IMR-90 (cell line): ENCODE data around the gene STAT3. TPM values are rescaled to one million over a fixed set of nuclear protein-coding genes. Genes with fewer than 3 reads are reported as not detected.

Experiments used
- ATAC-seq: fragments of 200-7000 bp; cut with Tn5 transposase; 2 replicates; pipeline ENCODE4 v1.9.1; 2020; ENCODE audit warnings: low read depth, mild to moderate bottlenecking, moderate library complexity
- BruUV-seq: library from RNA; stranded (reverse); fragments of 400-500 nt; replicated peaks from 2 replicates; lab custom pipeline; 2021; lab: Mats Ljungman, UMichigan
- CTCF ChIA-PET: fragments of 300-600 bp; formaldehyde crosslinking; extraction: SDS; loops from one replicate; lab custom pipeline; 2021; ENCODE audit warnings: antibody characterized with exemption; lab: Yijun Ruan, JAX
- POLR2A ChIA-PET: fragments of 300-600 bp; sonication (Branson Sonifier 250); formaldehyde crosslinking; loops from one replicate; lab custom pipeline; 2022; ENCODE audit warnings: antibody characterized with exemption; ENCODE audit not compliant: unreplicated experiment; lab: Charles Lee
- DNase-seq: peaks from one replicate; pipeline ENCODE4 v3.0.0; 2013
- H2AFZ ChIP-seq: replicated peaks from 2 replicates; pipeline ENCODE3; 2013; ENCODE audit warnings: low read length, mild to moderate bottlenecking; ENCODE audit not compliant: poor library complexity
- H2AK5ac ChIP-seq: 2 replicates; pipeline ENCODE4 v1.6.1; 2013; ENCODE audit warnings: low read depth, low read length, inconsistent platforms
- H2AK9ac ChIP-seq: replicated peaks from 2 replicates; pipeline ENCODE3; 2013; ENCODE audit warnings: mild to moderate bottlenecking, low read depth, low read length, moderate library complexity; ENCODE audit not compliant: poor library complexity
- H2BK120ac ChIP-seq: 2 replicates; pipeline ENCODE4 v1.6.1; 2013; ENCODE audit warnings: low read depth, low read length, inconsistent platforms
- H2BK15ac ChIP-seq: 3 replicates; pipeline ENCODE4 v1.6.1; 2013; ENCODE audit warnings: low read depth, low read length, inconsistent platforms
- H2BK20ac ChIP-seq: 2 replicates; pipeline ENCODE4 v1.6.1; 2013; ENCODE audit warnings: low read depth, mild to moderate bottlenecking, inconsistent platforms, low read length, moderate library complexity
- H2BK5ac ChIP-seq: 2 replicates; pipeline ENCODE4 v1.6.1; 2013; ENCODE audit warnings: mild to moderate bottlenecking, low read depth, low read length, inconsistent platforms; ENCODE audit not compliant: poor library complexity, severe bottlenecking
- H3K14ac ChIP-seq: replicated peaks from 2 replicates; pipeline ENCODE4 v1.6.1; 2013; ENCODE audit warnings: low read depth, low read length, inconsistent platforms
- H3K18ac ChIP-seq: 2 replicates; pipeline ENCODE4 v1.6.1; 2013; ENCODE audit warnings: low read depth, low read length, control low read depth
- H3K23ac ChIP-seq: 2 replicates; pipeline ENCODE4 v1.6.1; 2013; ENCODE audit warnings: low read depth, low read length, inconsistent platforms
- H3K27ac ChIP-seq: 2 replicates; pipeline ENCODE4 v1.5.1; 2013; ENCODE audit warnings: mild to moderate bottlenecking, control low read depth, low read length; ENCODE audit not compliant: insufficient read depth
- H3K27me3 ChIP-seq: 2 replicates; pipeline ENCODE4 v1.6.1; 2013; ENCODE audit warnings: low read length; ENCODE audit not compliant: control insufficient read depth, insufficient read depth
- H3K36me3 ChIP-seq: 2 replicates; pipeline ENCODE4 v1.6.1; 2013; ENCODE audit warnings: low read length, mixed read lengths; ENCODE audit not compliant: control insufficient read depth, insufficient read depth
- H3K4ac ChIP-seq: 2 replicates; pipeline ENCODE4 v1.6.1; 2013; ENCODE audit warnings: low read depth, low read length, inconsistent platforms
- H3K4me1 ChIP-seq: 2 replicates; pipeline ENCODE4 v1.6.1; 2013; ENCODE audit warnings: low read length, mixed read lengths; ENCODE audit not compliant: control insufficient read depth, insufficient read depth
- H3K4me2 ChIP-seq: 2 replicates; pipeline ENCODE4 v1.6.1; 2013; ENCODE audit warnings: low read depth, mild to moderate bottlenecking, control low read depth, low read length, moderate library complexity
- H3K4me3 ChIP-seq: 2 replicates; pipeline ENCODE4 v1.5.1; 2013; ENCODE audit warnings: low read depth, mild to moderate bottlenecking, control low read depth, low read length, moderate library complexity; ENCODE audit not compliant: insufficient read depth
- H3K56ac ChIP-seq: 2 replicates; pipeline ENCODE4 v1.6.1; 2013; ENCODE audit warnings: low read length, inconsistent platforms; ENCODE audit not compliant: insufficient read depth; ENCODE audit errors: extremely low read depth
- H3K79me1 ChIP-seq, 2 experiments: 2 replicates each; pipeline ENCODE4 v1.6.1; 2013; ENCODE audit warnings: low read length in 2 of 2, inconsistent platforms in 1 of 2, low read depth in 1 of 2
- H3K9ac ChIP-seq: 2 replicates; pipeline ENCODE4 v1.6.1; 2013; ENCODE audit warnings: low read depth, low read length, control low read depth
- H3K9me1 ChIP-seq: 2 replicates; pipeline ENCODE4 v1.6.1; 2013; ENCODE audit warnings: low read length, inconsistent platforms; ENCODE audit not compliant: insufficient read depth
- H3K9me3 ChIP-seq: 2 replicates; pipeline ENCODE4 v1.6.1; 2013; ENCODE audit warnings: low read length; ENCODE audit not compliant: control insufficient read depth, insufficient read depth
- H4K20me1 ChIP-seq: 2 replicates; pipeline ENCODE4 v1.6.1; 2013; ENCODE audit warnings: low read length, inconsistent platforms; ENCODE audit not compliant: insufficient read depth
- H4K5ac ChIP-seq: 2 replicates; pipeline ENCODE4 v1.6.1; 2013; ENCODE audit warnings: mild to moderate bottlenecking, low read depth, low read length, control low read depth
- H4K8ac ChIP-seq, 2 experiments: 2 replicates each; pipeline ENCODE4 v1.6.1; 2013; ENCODE audit warnings: low read depth in 2 of 2, low read length in 2 of 2, control low read depth in 1 of 2, inconsistent platforms in 1 of 2
- H4K91ac ChIP-seq: 2 replicates; pipeline ENCODE4 v1.6.1; 2013; ENCODE audit warnings: low read depth, low read length, inconsistent platforms; ENCODE audit not compliant: insufficient read depth
- BHLHE40 ChIP-seq: fragments of 150-350 bp; IDR thresholded peaks from 2 replicates; pipeline ENCODE4 v1.6.1; 2016; ENCODE audit warnings: mild to moderate bottlenecking, low read depth, low read length
- CTCF ChIP-seq: conservative IDR thresholded peaks from 2 replicates; pipeline ENCODE4 v1.5.1; 2012; ENCODE audit warnings: mild to moderate bottlenecking, low read depth, low read length, improper control_type of control experiment
- FOS ChIP-seq: fragments of 150-350 bp; IDR thresholded peaks from 2 replicates; pipeline ENCODE4 v1.6.1; 2016; ENCODE audit warnings: low read depth, low read length
- MAFK ChIP-seq: IDR thresholded peaks from 2 replicates; pipeline ENCODE4 v1.6.1; 2012; ENCODE audit warnings: low read depth, low read length, improper control_type of control experiment
- MAZ ChIP-seq: IDR thresholded peaks from 2 replicates; pipeline ENCODE4 v1.6.1; 2012; ENCODE audit warnings: low read depth, mild to moderate bottlenecking, low read length, improper control_type of control experiment, moderate library complexity, borderline replicate concordance
- POLR2A ChIP-seq: IDR thresholded peaks from 2 replicates; pipeline ENCODE4 v1.6.1; 2012; ENCODE audit warnings: mild to moderate bottlenecking, low read depth, low read length
- RAD21 ChIP-seq: IDR thresholded peaks from 2 replicates; pipeline ENCODE4 v1.6.1; 2012; ENCODE audit warnings: low read length, improper control_type of control experiment
- RCOR1 ChIP-seq: IDR thresholded peaks from 2 replicates; pipeline ENCODE4 v1.6.1; 2012; ENCODE audit warnings: mild to moderate bottlenecking, low read length, improper control_type of control experiment; ENCODE audit not compliant: insufficient replicate concordance
- SMC3 ChIP-seq: fragments of 150-350 bp; IDR thresholded peaks from 2 replicates; pipeline ENCODE4 v1.6.1; 2016; ENCODE audit warnings: low read depth, mild to moderate bottlenecking, antibody characterized with exemption, low read length, moderate library complexity
- USF2 ChIP-seq: fragments of 150-350 bp; IDR thresholded peaks from 2 replicates; pipeline ENCODE4 v1.6.1; 2017; ENCODE audit warnings: mild to moderate bottlenecking, antibody characterized with exemption, low read length, low read depth
- WGBS, 2 experiments: methylation state at CpG; one replicate each; pipeline versions ENCODE4 v1.1.5 to v1.1.7; 2013; ENCODE audit warnings: missing lambda C conversion rate in 2 of 2; ENCODE audit not compliant: insufficient read length in 1 of 2; ENCODE audit errors: extremely low coverage in 2 of 2; 5-methylcytosine and 5-hydroxymethylcytosine counted together
- dilution Hi-C: fragments of 300-500 bp; cut with HindIII; formaldehyde crosslinking; loops from one replicate; pipeline ENCODE4 v1.14.3; 2018; ENCODE audit warnings: low sequenced_read_pairs; ENCODE audit not compliant: unreplicated experiment
- in situ Hi-C: fragments of 300-500 bp; cut with MboI; formaldehyde crosslinking; loops from 3 replicates; pipeline ENCODE4 v1.14.3; 2019; ENCODE audit warnings: low sequenced_read_pairs, inconsistent platforms, mixed read lengths
- intact Hi-C: fragments of 100-400 bp; cut with micrococcal nuclease; formaldehyde crosslinking; loops from 2 replicates; pipeline ENCODE4 v1.10.0; 2022
- polyA plus RNA-seq, 3 experiments: library from polyadenylated mRNA; depleted of rRNA; stranded (reverse); fragments of >200 nt; gene quantifications; 2 replicates each; pipeline ENCODE4 v1.2.3, GENCODE V29; 2012; ENCODE audit warnings: low replicate concordance in 1 of 3
- total RNA-seq: library from RNA; depleted of rRNA; stranded (reverse); fragments of >200 nt; gene quantifications from 2 replicates; pipeline ENCODE4 v1.2.3, GENCODE V29; 2012

The STAT3 gene
- total and polyA plus RNA-seq, 2 of the 4 experiments (the other 2 are of a cell fraction) = 47.2 to 66.3 TPM

DNA sequence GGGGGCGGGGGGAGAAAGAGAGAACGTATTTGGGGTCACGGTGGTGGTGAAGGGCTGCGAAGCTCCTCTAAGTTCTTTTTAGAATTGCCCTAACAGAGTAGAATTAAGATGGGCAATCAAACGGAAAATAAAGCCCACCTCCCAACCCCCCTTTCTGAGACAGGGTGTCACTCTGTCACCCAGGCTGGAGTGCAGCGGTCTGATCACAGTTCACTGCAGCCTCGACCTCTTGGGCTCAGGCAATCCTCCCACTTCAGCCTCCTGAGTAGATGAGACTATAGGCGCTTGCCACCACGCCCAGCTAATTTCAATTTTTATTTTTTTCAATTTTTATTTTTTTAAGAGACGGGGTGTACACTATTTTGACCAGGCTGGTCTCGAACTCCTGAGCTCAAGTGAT, 35.5 kb upstream of the STAT3 start:
- Histone ChIP-seq H2AFZ (peak overlapping the region; percentile 71), H3K18ac (peak overlapping the region; percentile 36), H3K36me3 (peaks cover 6% of the 10 kb centered on the region), H3K9me1 (no peaks in the 10 kb centered on the region; the same call in 1 of the 2 replicates), H3K9me3 (no peaks in the 10 kb centered on the region), H3K79me1 (peaks cover 0 to 32% of the 10 kb centered on the region in 2 experiments; a peak in 2 of 4 replicates), H4K91ac (peak overlapping the region; percentile 92), H3K27ac (peak overlapping the region; percentile 87), H3K4me1 (peaks cover 24% of the 10 kb centered on the region), H3K27me3 (no peaks in the 10 kb centered on the region), H4K20me1 (peaks cover 44% of the 10 kb centered on the region), H3K9ac (peak overlapping the region; percentile 56), H3K14ac (peak overlapping the region; percentile 95), H2BK15ac (peak overlapping the region; percentile 67; the same call in 2 of the 3 replicates), H2AK9ac (peak overlapping the region; percentile 67), H3K4me3 (peak overlapping the region; percentile 25; the same call in 1 of the 2 replicates), H4K5ac (peak overlapping the region; percentile 86), H3K23ac (peak overlapping the region; percentile 94; the same call in 1 of the 2 replicates), H3K4me2 (peak overlapping the region; percentile 57), H2BK20ac (peak overlapping the region; percentile 77), H2BK120ac (peak overlapping the region; percentile 82), H3K56ac (peak overlapping the region; percentile 89), H3K4ac (peak overlapping the region; percentile 74), H4K8ac (peak overlapping the region; percentile 22 to 77), H2BK5ac (peak overlapping the region; percentile 83), H2AK5ac (peak overlapping the region; percentile 99)
- CTCF ChIA-PET = no interaction called here
- POLR2A ChIA-PET = interaction anchor here (0.6 to 1.6 kb wide), 6 partner anchors 11 to 113 kb away, joined by 3 to 17 read pairs (median 4); partner anchors contain the start of gene NAGLU
- 83% methylated on average over 2 of the region's 11 CpGs; no CpG with 5 or more reads in 1 of the 2 experiments for WGBS, 2 experiments
- no TSS peak for BruUV-seq
- ATAC-seq = no peak
- no peak for DNase-seq
- TF ChIP-seq SMC3 (no peak), BHLHE40 (no peak), USF2 (no peak), RAD21 (no peak), POLR2A (no peak), FOS (no peak), RCOR1 (no peak), MAFK (no peak), CTCF (no peak), MAZ (no peak)
- in situ Hi-C loops (no loop called here), dilution Hi-C loops (no loop called here), intact Hi-C loops (loop anchor here (2.0 to 5.0 kb wide), 2 partner anchors 97 to 101 kb away; no protein-coding TSS in a partner anchor)
